ENCODE measurements around the gene EIF4B. TPM values are rescaled to one million over a fixed set of nuclear protein-coding genes. Genes with fewer than 3 reads are reported as not detected.
"Not testable (repeated sequence)": the region's sequence is repeated elsewhere in the genome, so short reads cannot be mapped to it uniquely, and the experiment has no call there.

EIF4B gene
- total RNA-seq, 4 donors from 2014 or later = 404 to 559 (median 485) TPM

DNA sequence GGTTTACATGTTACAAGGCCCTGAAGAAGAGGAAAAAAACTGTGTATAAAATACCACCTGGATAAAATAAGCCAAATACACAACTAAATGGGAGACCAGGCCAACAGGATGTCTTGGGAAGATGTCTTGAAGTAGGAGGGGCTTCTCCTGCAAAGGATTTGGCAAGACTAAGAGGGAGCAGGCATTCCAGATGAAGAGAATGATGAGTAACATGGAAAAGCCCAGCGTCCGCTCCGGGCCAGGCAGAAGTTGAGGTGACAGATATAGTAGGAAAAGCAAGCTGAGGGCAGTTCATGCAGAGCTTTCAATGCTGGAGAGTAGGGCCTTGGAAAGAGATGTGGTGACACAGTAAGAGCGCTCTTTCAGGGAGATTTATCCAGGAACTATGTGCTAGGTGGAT is 16.1 kb upstream of the EIF4B start:
- Histone ChIP-seq H3K36me3 (no peaks in the 10 kb centered on the region), H3K4me3 (no peak overlapping the region), H3K27ac (no peak overlapping the region), H3K4me1 (no peaks in the 10 kb centered on the region), H3K9me3 (no peaks in the 10 kb centered on the region), H3K27me3 (no peaks in the 10 kb centered on the region)
- DNase-seq (ENCODE audit: low spot score in 2 of 2) = no peak
- TF ChIP-seq EP300 (IDR thresholded peaks at IDR 0.05) (no peak), POLR2AphosphoS5 (IDR thresholded peaks at IDR 0.05) (no peak), POLR2A (IDR thresholded peaks at IDR 0.05) (no peak)
- TF ChIP-seq, protein P1, sequence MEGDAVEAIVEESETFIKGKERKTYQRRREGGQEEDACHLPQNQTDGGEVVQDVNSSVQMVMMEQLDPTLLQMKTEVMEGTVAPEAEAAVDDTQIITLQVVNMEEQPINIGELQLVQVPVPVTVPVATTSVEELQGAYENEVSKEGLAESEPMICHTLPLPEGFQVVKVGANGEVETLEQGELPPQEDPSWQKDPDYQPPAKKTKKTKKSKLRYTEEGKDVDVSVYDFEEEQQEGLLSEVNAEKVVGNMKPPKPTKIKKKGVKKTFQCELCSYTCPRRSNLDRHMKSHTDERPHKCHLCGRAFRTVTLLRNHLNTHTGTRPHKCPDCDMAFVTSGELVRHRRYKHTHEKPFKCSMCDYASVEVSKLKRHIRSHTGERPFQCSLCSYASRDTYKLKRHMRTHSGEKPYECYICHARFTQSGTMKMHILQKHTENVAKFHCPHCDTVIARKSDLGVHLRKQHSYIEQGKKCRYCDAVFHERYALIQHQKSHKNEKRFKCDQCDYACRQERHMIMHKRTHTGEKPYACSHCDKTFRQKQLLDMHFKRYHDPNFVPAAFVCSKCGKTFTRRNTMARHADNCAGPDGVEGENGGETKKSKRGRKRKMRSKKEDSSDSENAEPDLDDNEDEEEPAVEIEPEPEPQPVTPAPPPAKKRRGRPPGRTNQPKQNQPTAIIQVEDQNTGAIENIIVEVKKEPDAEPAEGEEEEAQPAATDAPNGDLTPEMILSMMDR (IDR thresholded peaks at IDR 0.05) = no peak
- 83% methylated on average over 4 of the region's 4 CpGs for WGBS

DNA sequence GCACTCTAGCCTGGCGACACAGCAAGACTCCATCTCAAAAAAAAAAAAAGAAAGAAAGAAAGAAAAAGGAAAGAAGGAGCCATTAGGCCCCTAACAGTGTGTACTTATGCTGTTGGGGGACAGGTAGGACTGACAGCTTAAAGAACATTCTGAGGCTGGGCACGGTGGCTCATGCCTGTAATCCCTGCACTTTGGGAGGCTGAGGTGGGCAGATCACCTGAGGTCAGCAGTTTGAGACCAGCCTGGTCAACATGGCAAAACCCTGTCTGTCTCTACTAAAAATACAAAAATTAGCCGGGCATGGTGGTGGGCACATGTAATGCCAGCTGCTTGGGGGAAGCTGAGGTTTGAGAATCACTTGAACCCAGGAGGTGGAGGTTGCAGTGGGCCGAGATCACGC is 14.0 kb upstream of the EIF4B start:
- not testable (repeated sequence) for H3K4me1 ChIP-seq, H3K9me3 ChIP-seq, H3K27me3 ChIP-seq, H3K27ac ChIP-seq, H3K36me3 ChIP-seq, H3K4me3 ChIP-seq
- 92% methylated on average over 5 of the region's 5 CpGs for WGBS
- peak in 1 of 2 donors; percentile 31 for DNase-seq (ENCODE audit: low spot score in 2 of 2)

DNA sequence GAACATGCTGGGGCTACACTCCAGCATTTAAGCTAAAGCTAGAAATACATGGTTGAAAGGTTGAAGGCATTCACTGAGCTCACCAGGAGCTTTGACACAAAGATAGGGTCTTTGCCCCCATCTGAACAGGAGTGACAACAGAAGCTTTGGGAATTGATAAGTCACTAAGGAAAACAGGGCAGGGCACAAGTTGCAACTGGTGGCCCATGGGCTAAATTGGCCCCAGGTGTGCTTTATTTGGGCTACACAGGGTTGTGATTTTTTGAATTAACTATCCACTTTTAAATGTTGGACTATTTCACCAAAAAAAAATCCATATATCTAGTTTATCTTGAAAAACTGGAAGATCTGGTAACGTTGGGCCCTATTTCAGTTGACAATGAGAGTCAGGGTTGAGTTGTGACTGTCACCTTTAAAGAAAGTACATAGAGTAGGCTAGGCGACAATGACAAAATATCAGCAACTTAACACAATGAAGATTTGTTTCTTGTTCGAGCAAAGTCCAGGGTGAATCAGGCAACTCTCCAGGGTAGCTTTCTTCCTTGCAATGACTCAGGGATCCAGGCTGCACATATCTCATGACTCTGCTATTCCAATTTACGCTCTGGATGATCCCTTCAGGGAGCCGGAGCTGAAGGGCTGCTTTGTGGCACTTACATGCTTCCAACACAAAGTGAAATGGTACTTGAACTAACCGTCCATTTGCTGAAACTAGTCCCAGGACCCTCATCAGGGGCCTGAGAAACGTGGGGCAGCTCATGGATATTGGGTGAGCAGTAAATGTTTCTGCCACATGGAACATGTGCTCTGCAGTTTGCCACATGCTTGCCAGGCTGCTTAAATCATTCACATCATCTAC is 13.3 kb upstream of the EIF4B start:
- Histone ChIP-seq H3K36me3 (no peaks in the 10 kb centered on the region), H3K27ac (no peak overlapping the region), H3K4me3 (no peak overlapping the region), H3K9me3 (no peaks in the 10 kb centered on the region), H3K27me3 (no peaks in the 10 kb centered on the region), H3K4me1 (no peaks in the 10 kb centered on the region)
- DNase-seq (ENCODE audit: low spot score in 2 of 2) = peak in 1 of 2 donors; percentile 45
- 74% methylated on average over 7 of the region's 7 CpGs for WGBS
- TF ChIP-seq EP300 (IDR thresholded peaks at IDR 0.05) = no peak
- no peak for TF ChIP-seq POLR2AphosphoS5 (IDR thresholded peaks at IDR 0.05)

DNA sequence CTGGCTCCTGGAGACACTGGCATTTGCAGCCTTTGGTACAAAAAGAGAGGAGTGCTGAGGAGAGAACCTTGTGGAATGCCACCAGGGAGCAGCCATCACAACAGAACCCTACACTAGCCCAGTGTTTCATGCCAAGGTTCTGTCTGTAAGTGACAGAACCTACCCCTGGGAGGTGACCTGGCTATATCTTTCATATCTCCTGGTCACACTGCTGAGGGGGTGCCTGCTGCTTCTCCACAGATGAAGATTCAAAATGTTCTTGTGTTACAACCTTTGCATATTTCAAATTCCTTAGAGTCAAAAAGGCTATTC is 12.7 kb upstream of the EIF4B start:
- Histone ChIP-seq H3K27me3 (no peaks in the 10 kb centered on the region), H3K9me3 (no peaks in the 10 kb centered on the region), H3K36me3 (no peaks in the 10 kb centered on the region), H3K4me1 (no peaks in the 10 kb centered on the region), H3K4me3 (no peak overlapping the region), H3K27ac (no peak overlapping the region)
- TF ChIP-seq POLR2AphosphoS5 (IDR thresholded peaks at IDR 0.05) (no peak), POLR2A (IDR thresholded peaks at IDR 0.05) (no peak), EP300 (IDR thresholded peaks at IDR 0.05) (no peak)
- TF ChIP-seq, protein P1 (IDR thresholded peaks at IDR 0.05) = no peak
- DNase-seq (ENCODE audit: low spot score in 2 of 2) = peak in 1 of 2 donors; percentile 29

DNA sequence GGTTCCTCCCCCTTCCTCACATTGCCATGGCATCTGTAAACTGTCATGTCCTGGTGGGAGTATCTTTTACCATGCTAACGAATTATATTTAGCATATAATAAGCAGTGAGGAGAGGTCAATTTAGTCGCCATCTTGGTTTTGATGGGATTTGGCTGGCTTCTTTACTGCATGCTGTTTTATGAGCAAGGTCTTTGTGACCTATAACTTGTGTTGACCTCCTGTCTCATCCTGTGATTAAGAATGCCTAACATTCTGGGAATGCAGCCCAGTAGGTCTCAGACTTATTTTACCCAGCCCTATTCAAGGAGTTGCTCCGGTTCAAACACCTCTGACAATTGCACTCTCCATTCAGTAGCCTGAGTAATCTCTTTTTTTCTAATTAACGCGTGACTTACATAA is 2.1 kb upstream of the EIF4B start:
- TF ChIP-seq EP300 (IDR thresholded peaks at IDR 0.05) (no peak), POLR2A (IDR thresholded peaks at IDR 0.05) (no peak), POLR2AphosphoS5 (IDR thresholded peaks at IDR 0.05) (no peak)
- TF ChIP-seq, protein P1 (IDR thresholded peaks at IDR 0.05) = no peak
- H3K36me3 ChIP-seq = peaks cover 4% of the 10 kb centered on the region

DNA sequence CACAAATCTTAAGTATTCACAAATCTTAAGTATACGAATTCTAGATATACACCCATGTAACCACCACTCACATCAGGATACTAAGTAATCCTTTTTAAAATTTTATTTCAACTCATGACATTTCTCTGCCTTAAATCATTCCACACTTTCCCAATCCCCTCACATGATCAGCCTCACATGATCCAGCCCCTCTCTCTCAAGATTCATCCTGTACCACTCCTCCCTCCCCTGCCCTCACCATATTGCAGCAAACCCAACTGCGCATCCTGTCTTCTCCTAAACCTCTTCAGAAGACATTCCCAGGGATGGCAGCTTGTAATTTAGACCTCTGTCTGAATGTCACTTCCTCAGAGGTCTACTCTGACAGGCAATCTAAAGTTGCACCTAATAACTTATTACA is 1.7 kb upstream of the EIF4B start:
- no peak overlapping the region for H3K27ac ChIP-seq
- no peaks in the 10 kb centered on the region for H3K9me3 ChIP-seq
- H3K4me1 ChIP-seq = peaks cover 41% of the 10 kb centered on the region
- peak in 1 of 2 donors; percentile 7 for DNase-seq (ENCODE audit: low spot score in 2 of 2)
- no peak for TF ChIP-seq POLR2A (IDR thresholded peaks at IDR 0.05)
- no peak for TF ChIP-seq EP300 (IDR thresholded peaks at IDR 0.05)
- TF ChIP-seq, protein P1 (IDR thresholded peaks at IDR 0.05) = no peak
- TF ChIP-seq POLR2AphosphoS5 (IDR thresholded peaks at IDR 0.05) = no peak
- H3K36me3 ChIP-seq = peaks cover 4% of the 10 kb centered on the region
- H3K4me3 ChIP-seq = no peak overlapping the region
- 85% methylated on average over 2 of the region's 2 CpGs for WGBS
- no peaks in the 10 kb centered on the region for H3K27me3 ChIP-seq

More for the DNA sequence above, 2.1 kb upstream of the EIF4B start:
- Histone ChIP-seq H3K4me1 (peaks cover 37% of the 10 kb centered on the region), H3K27me3 (no peaks in the 10 kb centered on the region), H3K9me3 (no peaks in the 10 kb centered on the region), H3K4me3 (no peak overlapping the region), H3K27ac (no peak overlapping the region)
- DNase-seq (ENCODE audit: low spot score in 2 of 2) = no peak
- WGBS = 75% methylated on average over 5 of the region's 5 CpGs

All from suprapubic skin (tissue), 4 donors.